Duodenal mucosa (tissue), 2 donors: Measurements from ENCODE around the gene HS6ST3.

Source experiments
- H3K27ac ChIP-seq: one replicate; pipeline ENCODE4 v1.7.0; 2013; ENCODE audit warnings: low read depth, low read length
- H3K27me3 ChIP-seq, 2 donors: one replicate each; pipeline ENCODE4 v1.7.0; 2013; ENCODE audit warnings: low read length in 2 of 2, control low read depth in 1 of 2; ENCODE audit not compliant: insufficient read depth in 2 of 2, control insufficient read depth in 1 of 2
- H3K36me3 ChIP-seq, 2 donors: one replicate each; pipeline ENCODE4 v1.7.0; 2013; ENCODE audit warnings: low read length in 2 of 2, control low read depth in 1 of 2; ENCODE audit not compliant: insufficient read depth in 2 of 2, control insufficient read depth in 1 of 2
- H3K4me1 ChIP-seq, 2 donors: one replicate each; pipeline ENCODE4 v1.7.0; 2013; ENCODE audit warnings: low read length in 2 of 2, control low read depth in 1 of 2; ENCODE audit not compliant: insufficient read depth in 2 of 2, control insufficient read depth in 1 of 2
- H3K4me3 ChIP-seq, 2 donors: one replicate each; pipeline ENCODE4 v1.7.0; 2013; ENCODE audit warnings: low read length in 2 of 2, low read depth in 1 of 2
- H3K9ac ChIP-seq, 2 donors: one replicate each; pipeline ENCODE4 v1.7.0; 2013; ENCODE audit warnings: low read length in 2 of 2, low read depth in 1 of 2
- H3K9me3 ChIP-seq, 2 donors: one replicate each; pipeline ENCODE4 v1.7.0; 2013; ENCODE audit warnings: low read length in 2 of 2, control low read depth in 1 of 2; ENCODE audit not compliant: control insufficient read depth in 1 of 2

The HS6ST3 gene

GRCh38 chr13:96284971-96285370, 195.1 kb downstream of the HS6ST3 start:
- Histone ChIP-seq H3K9ac (no peak overlapping the region), H3K4me1 (no peaks in the 10 kb centered on the region), H3K4me3 (no peak overlapping the region), H3K27me3 (no peaks in the 10 kb centered on the region), H3K9me3 (no peaks in the 10 kb centered on the region), H3K36me3 (no peaks in the 10 kb centered on the region), H3K27ac (no peak overlapping the region)

GRCh38 chr13:96285729-96286128, 195.8 kb downstream of the HS6ST3 start:
- no peaks in the 10 kb centered on the region for H3K36me3 ChIP-seq
- no peaks in the 10 kb centered on the region for H3K27me3 ChIP-seq
- H3K27ac ChIP-seq: no peak overlapping the region
- H3K4me1 ChIP-seq: no peaks in the 10 kb centered on the region
- no peak overlapping the region for H3K9ac ChIP-seq
- H3K9me3 ChIP-seq: no peaks in the 10 kb centered on the region
- no peak overlapping the region for H3K4me3 ChIP-seq

GRCh38 chr13:96294930-96295881, 205.3 kb downstream of the HS6ST3 start:
- H3K27ac ChIP-seq: no peak overlapping the region
- H3K27me3 ChIP-seq: no peaks in the 10 kb centered on the region
- H3K4me3 ChIP-seq: no peak overlapping the region
- no peaks in the 10 kb centered on the region for H3K36me3 ChIP-seq
- H3K4me1 ChIP-seq: no peaks in the 10 kb centered on the region
- H3K9ac ChIP-seq: no peak overlapping the region
- H3K9me3 ChIP-seq: no peaks in the 10 kb centered on the region

GRCh38 chr13:96297360-96297759, 207.5 kb downstream of the HS6ST3 start:
- H3K4me1 ChIP-seq: no peaks in the 10 kb centered on the region

GRCh38 chr13:96299235-96299634, 209.3 kb downstream of the HS6ST3 start:
- Histone ChIP-seq H3K9me3 (no peaks in the 10 kb centered on the region), H3K4me3 (no peak overlapping the region), H3K9ac (no peak overlapping the region), H3K27ac (no peak overlapping the region), H3K4me1 (no peaks in the 10 kb centered on the region), H3K27me3 (no peaks in the 10 kb centered on the region), H3K36me3 (no peaks in the 10 kb centered on the region)

More at GRCh38 chr13:96297360-96297759, 207.5 kb downstream of the HS6ST3 start:
- H3K9ac ChIP-seq: no peak overlapping the region
- no peaks in the 10 kb centered on the region for H3K36me3 ChIP-seq
- no peaks in the 10 kb centered on the region for H3K9me3 ChIP-seq
- no peaks in the 10 kb centered on the region for H3K27me3 ChIP-seq
- no peak overlapping the region for H3K27ac ChIP-seq
- H3K4me3 ChIP-seq: no peak overlapping the region

GRCh38 chr13:96308568-96308967, 218.7 kb downstream of the HS6ST3 start:
- no peaks in the 10 kb centered on the region for H3K4me1 ChIP-seq
- no peak overlapping the region for H3K9ac ChIP-seq
- H3K27ac ChIP-seq: no peak overlapping the region
- no peaks in the 10 kb centered on the region for H3K27me3 ChIP-seq
- no peak overlapping the region for H3K4me3 ChIP-seq
- H3K9me3 ChIP-seq: no peaks in the 10 kb centered on the region
- no peaks in the 10 kb centered on the region for H3K36me3 ChIP-seq

GRCh38 chr13:96314974-96315373, 225.1 kb downstream of the HS6ST3 start:
- no peak overlapping the region for H3K9ac ChIP-seq
- no peak overlapping the region for H3K4me3 ChIP-seq
- no peaks in the 10 kb centered on the region for H3K36me3 ChIP-seq
- no peaks in the 10 kb centered on the region for H3K4me1 ChIP-seq
- no peaks in the 10 kb centered on the region for H3K27me3 ChIP-seq
- no peaks in the 10 kb centered on the region for H3K9me3 ChIP-seq
- no peak overlapping the region for H3K27ac ChIP-seq

- Histone ChIP-seq H3K36me3 (no peaks in the 10 kb centered on the region), H3K4me1 (no peaks in the 10 kb centered on the region)
Measured at GRCh38 chr13:96338030-96338429, 248.1 kb downstream of the HS6ST3 start.

GRCh38 chr13:96342286-96342685, 252.4 kb downstream of the HS6ST3 start:
- no peaks in the 10 kb centered on the region for H3K9me3 ChIP-seq
- H3K27ac ChIP-seq: no peak overlapping the region
- no peak overlapping the region for H3K9ac ChIP-seq
- no peak overlapping the region for H3K4me3 ChIP-seq
- no peaks in the 10 kb centered on the region for H3K4me1 ChIP-seq
- H3K27me3 ChIP-seq: no peaks in the 10 kb centered on the region
- H3K36me3 ChIP-seq: no peaks in the 10 kb centered on the region

More at GRCh38 chr13:96338030-96338429, 248.1 kb downstream of the HS6ST3 start:
- Histone ChIP-seq H3K4me3 (no peak overlapping the region), H3K9ac (no peak overlapping the region), H3K27me3 (no peaks in the 10 kb centered on the region), H3K27ac (no peak overlapping the region), H3K9me3 (no peaks in the 10 kb centered on the region)

GRCh38 chr13:96342852-96343465, 253.1 kb downstream of the HS6ST3 start:
- no peaks in the 10 kb centered on the region for H3K9me3 ChIP-seq
- H3K27ac ChIP-seq: no peak overlapping the region
- no peaks in the 10 kb centered on the region for H3K36me3 ChIP-seq
- no peak overlapping the region for H3K4me3 ChIP-seq
- H3K27me3 ChIP-seq: no peaks in the 10 kb centered on the region
- H3K9ac ChIP-seq: no peak overlapping the region
- no peaks in the 10 kb centered on the region for H3K4me1 ChIP-seq
